A549 (cell line): ENCODE results near the gene LDLRAD3. TPM values are rescaled to one million over a fixed set of nuclear protein-coding genes. Genes with fewer than 3 reads are reported as not detected.

ENCODE experiments used
- ATAC-seq, 2 experiments: fragments of 200-7000 bp in 1 of 2; fragments of >200 bp in 1 of 2; cut with Nextera tagmentation in 1 of 2; cut with Tn5 transposase in 1 of 2; 3 replicates each; pipeline versions ENCODE4 v1.8.0 to v1.9.1; 2018 to 2020; ENCODE audit warnings: mild to moderate bottlenecking in 1 of 2, moderate library complexity in 1 of 2
- CTCF ChIA-PET: fragments of 300-600 bp; sonication (Branson Sonifier 250); formaldehyde crosslinking; extraction: SDS; loops from one replicate; lab custom pipeline; 2021; ENCODE audit warnings: antibody characterized with exemption, inconsistent platforms; lab: Yijun Ruan, JAX
- POLR2A ChIA-PET: fragments of 350-600 bp; formaldehyde crosslinking; extraction: SDS; loops from one replicate; lab custom pipeline; 2021; ENCODE audit warnings: antibody characterized with exemption, inconsistent platforms; lab: Yijun Ruan, JAX
- DNase-seq, 2 experiments: peaks; one replicate each; pipeline versions ENCODE4 v3.0.0 to v3.0.0-alpha.2; 2011 to 2016; ENCODE audit warnings: low read depth in 1 of 2, low spot score in 1 of 2
- FAIRE-seq: peaks from 2 replicates; lab custom pipeline; 2011; peaks lifted over from hg19 to GRCh38; lab: Jason Lieb, UNC
- H3K27ac ChIP-seq, 2 experiments: fragments of >200 bp; sonication (Bioruptor Twin); formaldehyde crosslinking; 3 replicates each; pipeline ENCODE4 v1.5.1; 2016 to 2017
- H3K4me1 ChIP-seq: fragments of >200 bp; sonication (Bioruptor Twin); formaldehyde crosslinking; 3 replicates; pipeline ENCODE4 v1.6.1; 2016
- H3K4me2 ChIP-seq: fragments of >200 bp; sonication (Bioruptor Twin); formaldehyde crosslinking; 3 replicates; pipeline ENCODE4 v1.6.1; 2016
- H3K4me3 ChIP-seq: fragments of >200 bp; sonication (Bioruptor Twin); formaldehyde crosslinking; 3 replicates; pipeline ENCODE4 v1.5.1; 2016
- H3K9me3 ChIP-seq: fragments of >200 bp; sonication (Bioruptor Twin); formaldehyde crosslinking; 3 replicates; pipeline ENCODE4 v1.6.1; 2016
- BHLHE40 ChIP-seq: IDR thresholded peaks from 2 replicates; pipeline ENCODE4 v1.6.1; 2012; ENCODE audit warnings: low read depth, low read length, inconsistent platforms
- CBX8 ChIP-seq: fragments of 200-600 bp; sonication (generic); IDR thresholded peaks from 2 replicates; pipeline ENCODE4 v1.6.1; 2016
- CHD2 ChIP-seq: fragments of 150-350 bp; IDR thresholded peaks from 2 replicates; pipeline ENCODE4 v1.6.1; 2014; ENCODE audit warnings: low read length; ENCODE audit not compliant: partially characterized antibody
- CHD4 ChIP-seq: fragments of 200-600 bp; sonication (generic); IDR thresholded peaks from 2 replicates; pipeline ENCODE4 v1.6.1; 2016; ENCODE audit warnings: antibody characterized with exemption, mild to moderate bottlenecking, borderline replicate concordance
- CTCF ChIP-seq: fragments of >200 bp; sonication (Bioruptor Twin); formaldehyde crosslinking; IDR thresholded peaks from 3 replicates; pipeline ENCODE4 v1.5.1; 2016
- ELK1 ChIP-seq: fragments of 150-350 bp; IDR thresholded peaks from 2 replicates; pipeline ENCODE4 v1.6.1; 2014; ENCODE audit warnings: low read depth, mild to moderate bottlenecking, low read length
- ESRRA ChIP-seq: fragments of 150-350 bp; IDR thresholded peaks from 2 replicates; pipeline ENCODE4 v1.6.1; 2014; ENCODE audit warnings: mild to moderate bottlenecking, low read length, borderline replicate concordance
- HMGXB4 ChIP-seq: fragments of 250-450 bp; sonication (Bioruptor Pico); IDR thresholded peaks from 2 replicates; pipeline ENCODE4 v1.5.0; 2021; ENCODE audit warnings: mild to moderate bottlenecking, moderate library complexity, borderline replicate concordance
- HOXA7 ChIP-seq: fragments of 250-450 bp; sonication (Bioruptor Pico); IDR thresholded peaks from 2 replicates; pipeline ENCODE4 v1.5.0; 2020; ENCODE audit warnings: mild to moderate bottlenecking, moderate library complexity
- KDM5A ChIP-seq: fragments of 200-600 bp; sonication (generic); IDR thresholded peaks from 2 replicates; pipeline ENCODE4 v1.6.1; 2016; ENCODE audit warnings: antibody characterized with exemption, mild to moderate bottlenecking
- MAX ChIP-seq: IDR thresholded peaks from 2 replicates; pipeline ENCODE4 v1.6.1; 2012
- MAZ ChIP-seq: fragments of 150-350 bp; IDR thresholded peaks from 2 replicates; pipeline ENCODE4 v1.6.1; 2014; ENCODE audit warnings: antibody characterized with exemption, low read depth, low read length, borderline replicate concordance
- MYC ChIP-seq: IDR thresholded peaks from 2 replicates; pipeline ENCODE4 v1.6.1; 2012; ENCODE audit warnings: mild to moderate bottlenecking, inconsistent platforms, low read length, improper control_type of control experiment, borderline replicate concordance
- NPAS2 ChIP-seq: fragments of 250-450 bp; sonication (Bioruptor Pico); IDR thresholded peaks from 2 replicates; pipeline ENCODE4 v1.8.0; 2022; ENCODE audit warnings: mild to moderate bottlenecking, moderate library complexity, borderline replicate concordance
- NR3C1 ChIP-seq: fragments of >200 bp; sonication (Bioruptor Twin); formaldehyde crosslinking; IDR thresholded peaks from 3 replicates; pipeline ENCODE4 v1.6.1; 2017
- RARB ChIP-seq: fragments of 250-450 bp; sonication (Bioruptor Pico); IDR thresholded peaks from 2 replicates; pipeline ENCODE4 v1.8.0; 2021; ENCODE audit warnings: mild to moderate bottlenecking, moderate library complexity
- REST ChIP-seq: fragments of 200-600 bp; sonication (generic); IDR thresholded peaks from 2 replicates; pipeline ENCODE4 v1.6.1; 2016; ENCODE audit warnings: antibody characterized with exemption, mild to moderate bottlenecking, moderate library complexity
- TFCP2L1 ChIP-seq: fragments of 250-450 bp; sonication (Bioruptor Pico); IDR thresholded peaks from 2 replicates; pipeline ENCODE4 v1.5.0; 2021; ENCODE audit warnings: mild to moderate bottlenecking
- TP53 ChIP-seq: fragments of 250-450 bp; sonication (Bioruptor Pico); IDR thresholded peaks from 2 replicates; pipeline ENCODE4 v1.5.0; 2021; ENCODE audit warnings: mild to moderate bottlenecking, moderate library complexity
- WGBS: methylation state at CpG from one replicate; pipeline ENCODE4 v1.1.6; 2017; ENCODE audit errors: missing lambda C conversion rate; 5-methylcytosine and 5-hydroxymethylcytosine counted together
- polyA plus RNA-seq, 4 experiments: library from polyadenylated mRNA; depleted of rRNA in 3 of 4; stranded (reverse); fragments of >200 nt; fragmentation: RNase III in 1 of 4; extraction: RNeasy Plus Mini Kit Qiagen cat#74134 plus additional on column Dnase treatment in 1 of 4; gene quantifications; 2 replicates in 3 of 4; 3 replicates in 1 of 4; pipeline ENCODE4 v1.2.3, GENCODE V29; 2011 to 2017

Gene LDLRAD3
- polyA plus RNA-seq, 2 of the 4 experiments (the other 2 are of a cell fraction), result 10.5 to 13.2 TPM

- H3K9me3 ChIP-seq, result no peaks in the 10 kb centered on the region
- ATAC-seq, result no peak
- no peak for FAIRE-seq
- POLR2A ChIA-PET, result no interaction called here
- TF ChIP-seq RARB (CRISPR knock-in tag), result no peak
- no peak for TF ChIP-seq TP53 (CRISPR knock-in tag)
- no peak for TF ChIP-seq KDM5A
- TF ChIP-seq MAZ, result no peak
- no peak for TF ChIP-seq NR3C1
- TF ChIP-seq MAX, result no peak
- no peak for TF ChIP-seq CTCF
- no peak for TF ChIP-seq NPAS2 (CRISPR knock-in tag)
- no peak for TF ChIP-seq MYC
- no peak for TF ChIP-seq TFCP2L1
- no peak for TF ChIP-seq CHD4
- TF ChIP-seq CHD2, result no peak
- no peak for TF ChIP-seq ESRRA
- TF ChIP-seq ELK1, result no peak
- TF ChIP-seq REST, result no peak
- TF ChIP-seq HMGXB4 (CRISPR knock-in tag), result no peak
- TF ChIP-seq HOXA7 (CRISPR knock-in tag), result no peak
- no peak for TF ChIP-seq CBX8
- no peak for TF ChIP-seq BHLHE40
- TF ChIP-seq, all 56 proteins: peak for 0
- Histone ChIP-seq H3K27ac (no peak overlapping the region), H3K4me3 (no peak overlapping the region), H3K4me2 (0 out of 3 replicates have a peak overlapping the region, but pooled peaks have one; percentile 11), H3K4me1 (peaks cover 15% of the 10 kb centered on the region; the same call in 2 of the 3 replicates)
- no peak for DNase-seq
- 84% methylated on average over 5 of the region's 5 CpGs for WGBS
- CTCF ChIA-PET, result interaction anchor here (1.0 to 2.1 kb wide), 4 partner anchors 12 to 335 kb away, joined by 3 to 5 read pairs (median 4); no protein-coding TSS in a partner anchor
Observed at GRCh38 chr11:36156817-36157519, 213.1 kb downstream of the LDLRAD3 start.
